Activated CD4-positive, alpha-beta T cell treated with anti-CD3 and anti-CD28 coated beads, Interleukin-2, amount 10 ng/mL, durations not matched to agents 24 days and 14 days (primary cell): Measurements from ENCODE around the gene PLLP. TPM values are rescaled to one million over a fixed set of nuclear protein-coding genes. Genes with fewer than 3 reads are reported as not detected.

Experiments
- DNase-seq: peaks from one replicate; pipeline ENCODE4 v3.0.0; 2022
- H3K27ac Mint-ChIP-seq: one replicate; pipeline ENCODE4 v1.8.0; 2022; ENCODE audit warnings: mild to moderate bottlenecking, mixed read lengths
- H3K27me3 Mint-ChIP-seq: one replicate; pipeline ENCODE4 v1.8.0; 2022; ENCODE audit warnings: mixed read lengths
- H3K36me3 Mint-ChIP-seq: one replicate; pipeline ENCODE4 v1.8.0; 2022; ENCODE audit warnings: low read depth, mild to moderate bottlenecking, mixed read lengths
- H3K4me1 Mint-ChIP-seq: one replicate; pipeline ENCODE4 v1.8.0; 2021; ENCODE audit warnings: mixed read lengths
- H3K4me3 Mint-ChIP-seq: one replicate; pipeline ENCODE4 v1.8.0; 2022; ENCODE audit warnings: mild to moderate bottlenecking, moderate library complexity, mixed read lengths
- H3K9me3 Mint-ChIP-seq: one replicate; pipeline ENCODE4 v1.8.0; 2021; ENCODE audit warnings: mixed read lengths
- intact Hi-C: fragments of 100-400 bp; cut with micrococcal nuclease; formaldehyde crosslinking; loops from one replicate; pipeline ENCODE4 v1.15.1; 2023
- total RNA-seq: library from RNA; stranded (reverse); gene quantifications from 2 replicates; pipeline ENCODE4 v1.2.3, GENCODE V29; 2022

The PLLP gene
- total RNA-seq, 1 donor from 2014 or later = not detected

- no peaks in the 10 kb centered on the region for H3K36me3 Mint-ChIP-seq
- no peaks in the 10 kb centered on the region for H3K9me3 Mint-ChIP-seq
- intact Hi-C loops = no loop called here
- H3K27me3 Mint-ChIP-seq = no peaks in the 10 kb centered on the region
- no peak overlapping the region for H3K27ac Mint-ChIP-seq
- DNase-seq = no peak
- H3K4me3 Mint-ChIP-seq = no peak overlapping the region
- H3K4me1 Mint-ChIP-seq = peaks cover 31% of the 10 kb centered on the region
Measured at GRCh38 chr16:57262841-57263540, 21.5 kb downstream of the PLLP start.

- no peak for DNase-seq
Measured at GRCh38 chr16:57261806-57262205, 22.7 kb downstream of the PLLP start.

GRCh38 chr16:57260294-57260929 is 24.1 kb downstream of the PLLP start:
- peak overlapping the region; percentile 72 for H3K27ac Mint-ChIP-seq
- intact Hi-C loops = no loop called here
- H3K27me3 Mint-ChIP-seq = no peaks in the 10 kb centered on the region
- H3K9me3 Mint-ChIP-seq = no peaks in the 10 kb centered on the region
- peak; percentile 68 for DNase-seq
- no peaks in the 10 kb centered on the region for H3K36me3 Mint-ChIP-seq
- H3K4me3 Mint-ChIP-seq = peak overlapping the region; percentile 24
- peaks cover 12% of the 10 kb centered on the region for H3K4me1 Mint-ChIP-seq

More at GRCh38 chr16:57261806-57262205, 22.7 kb downstream of the PLLP start:
- H3K4me1 Mint-ChIP-seq = peaks cover 22% of the 10 kb centered on the region
- intact Hi-C loops = no loop called here
- no peaks in the 10 kb centered on the region for H3K9me3 Mint-ChIP-seq
- no peaks in the 10 kb centered on the region for H3K27me3 Mint-ChIP-seq
- no peak overlapping the region for H3K27ac Mint-ChIP-seq
- H3K36me3 Mint-ChIP-seq = no peaks in the 10 kb centered on the region
- no peak overlapping the region for H3K4me3 Mint-ChIP-seq

GRCh38 chr16:57258910-57259475 is 25.5 kb downstream of the PLLP start:
- H3K4me3 Mint-ChIP-seq = no peak overlapping the region
- H3K36me3 Mint-ChIP-seq = peaks cover 2% of the 10 kb centered on the region
- no peak for DNase-seq
- intact Hi-C loops = no loop called here
- H3K9me3 Mint-ChIP-seq = no peaks in the 10 kb centered on the region
- no peak overlapping the region for H3K27ac Mint-ChIP-seq
- H3K4me1 Mint-ChIP-seq = peaks cover 10% of the 10 kb centered on the region
- H3K27me3 Mint-ChIP-seq = no peaks in the 10 kb centered on the region

- Mint-ChIP-seq H3K4me3 (no peak overlapping the region), H3K4me1 (peaks cover 10% of the 10 kb centered on the region), H3K36me3 (peaks cover 2% of the 10 kb centered on the region), H3K27ac (no peak overlapping the region), H3K9me3 (no peaks in the 10 kb centered on the region), H3K27me3 (no peaks in the 10 kb centered on the region)
- DNase-seq = no peak
- intact Hi-C loops = no loop called here
Measured at GRCh38 chr16:57258226-57258909, 26.1 kb downstream of the PLLP start.

GRCh38 chr16:57257455-57258070 is 26.9 kb downstream of the PLLP start:
- H3K4me1 Mint-ChIP-seq = peaks cover 10% of the 10 kb centered on the region
- no peak for DNase-seq
- no peak overlapping the region for H3K27ac Mint-ChIP-seq
- no peaks in the 10 kb centered on the region for H3K27me3 Mint-ChIP-seq
- intact Hi-C loops = no loop called here
- H3K4me3 Mint-ChIP-seq = no peak overlapping the region
- peaks cover 8% of the 10 kb centered on the region for H3K36me3 Mint-ChIP-seq
- H3K9me3 Mint-ChIP-seq = no peaks in the 10 kb centered on the region

- Mint-ChIP-seq H3K4me3 (no peak overlapping the region), H3K9me3 (no peaks in the 10 kb centered on the region), H3K27ac (no peak overlapping the region), H3K27me3 (no peaks in the 10 kb centered on the region), H3K36me3 (peaks cover 16% of the 10 kb centered on the region), H3K4me1 (peaks cover 10% of the 10 kb centered on the region)
- intact Hi-C loops = no loop called here
- DNase-seq = no peak
Measured at GRCh38 chr16:57256601-57257395, 27.7 kb downstream of the PLLP start.

GRCh38 chr16:57255686-57256415 is 28.6 kb downstream of the PLLP start:
- H3K4me1 Mint-ChIP-seq = peaks cover 10% of the 10 kb centered on the region
- no peaks in the 10 kb centered on the region for H3K9me3 Mint-ChIP-seq
- H3K27ac Mint-ChIP-seq = no peak overlapping the region
- no peak for DNase-seq
- intact Hi-C loops = no loop called here
- H3K27me3 Mint-ChIP-seq = no peaks in the 10 kb centered on the region
- peaks cover 20% of the 10 kb centered on the region for H3K36me3 Mint-ChIP-seq
- H3K4me3 Mint-ChIP-seq = no peak overlapping the region

GRCh38 chr16:57253466-57253865 is 31.0 kb downstream of the PLLP start:
- DNase-seq = no peak
- H3K36me3 Mint-ChIP-seq = peaks cover 30% of the 10 kb centered on the region
- intact Hi-C loops = no loop called here
- H3K27ac Mint-ChIP-seq = no peak overlapping the region
- H3K9me3 Mint-ChIP-seq = no peaks in the 10 kb centered on the region
- no peaks in the 10 kb centered on the region for H3K4me1 Mint-ChIP-seq
- no peaks in the 10 kb centered on the region for H3K27me3 Mint-ChIP-seq
- no peak overlapping the region for H3K4me3 Mint-ChIP-seq

GRCh38 chr16:57252148-57252721 is 32.2 kb downstream of the PLLP start:
- Mint-ChIP-seq H3K27ac (peak overlapping the region; percentile 24), H3K4me3 (no peak overlapping the region), H3K4me1 (no peaks in the 10 kb centered on the region), H3K9me3 (no peaks in the 10 kb centered on the region), H3K36me3 (peaks cover 35% of the 10 kb centered on the region), H3K27me3 (no peaks in the 10 kb centered on the region)
- intact Hi-C loops = no loop called here
- no peak for DNase-seq

- Mint-ChIP-seq H3K27ac (no peak overlapping the region), H3K4me1 (no peaks in the 10 kb centered on the region), H3K36me3 (peaks cover 35% of the 10 kb centered on the region), H3K27me3 (no peaks in the 10 kb centered on the region), H3K9me3 (no peaks in the 10 kb centered on the region), H3K4me3 (no peak overlapping the region)
- intact Hi-C loops = no loop called here
- no peak for DNase-seq
Measured at GRCh38 chr16:57251352-57251751, 33.1 kb downstream of the PLLP start.

- DNase-seq = no peak
- intact Hi-C loops = loop anchor here (1.0 to 5.0 kb wide), 5 partner anchors 39 to 172 kb away; partner anchors contain the start of genes PLLP, PSME3IP1 and RSPRY1
- Mint-ChIP-seq H3K27ac (peak overlapping the region; percentile 35), H3K36me3 (peaks cover 22% of the 10 kb centered on the region), H3K4me1 (peaks cover 14% of the 10 kb centered on the region), H3K27me3 (no peaks in the 10 kb centered on the region), H3K9me3 (no peaks in the 10 kb centered on the region), H3K4me3 (peak overlapping the region; percentile 91)
Measured at GRCh38 chr16:57245472-57246113, 38.9 kb downstream of the PLLP start.
